T-helper 2 cell treated with Interferon-gamma antibody and Interleukin-4, amounts not matched to agents 100 ng/mL and 5 ng/mL, for 36 hours (primary cell): ENCODE data around the gene ZNF576. TPM values are rescaled to one million over a fixed set of nuclear protein-coding genes. Genes with fewer than 3 reads are reported as not detected.
"Not testable (repeated sequence)": the region's sequence is repeated elsewhere in the genome, so short reads cannot be mapped to it uniquely, and the experiment has no call there.

ENCODE experiments used
- intact Hi-C: fragments of 100-400 bp; cut with micrococcal nuclease; formaldehyde crosslinking; loops from one replicate; pipeline ENCODE4 v1.15.1; 2023
- total RNA-seq: library from RNA; stranded (reverse); gene quantifications from 2 replicates; pipeline ENCODE4 v1.2.3, GENCODE V29; 2022

ZNF576 gene
- total RNA-seq, 1 donor from 2014 or later, result 15.6 TPM

DNA sequence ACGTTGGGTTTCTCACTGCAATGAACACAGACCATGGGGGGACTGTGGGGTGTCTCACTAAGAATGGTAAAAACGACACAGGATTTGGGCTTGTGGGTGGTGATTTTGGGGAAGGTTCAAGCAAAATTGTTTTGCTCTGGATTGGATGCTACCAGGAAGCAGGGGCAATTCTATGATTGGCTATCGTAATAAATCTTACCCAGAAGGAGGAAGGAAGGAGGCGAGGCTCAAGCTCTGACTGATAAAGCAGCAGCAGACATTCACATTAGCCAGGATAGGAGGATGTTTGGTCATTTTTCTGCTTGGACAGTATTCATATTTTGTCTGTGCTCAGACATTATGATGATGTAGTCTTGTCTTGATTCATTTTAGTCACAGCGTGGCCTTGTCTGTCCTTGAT is 1.5 kb downstream of the ZNF576 start:
- intact Hi-C loops, result loop anchor here (2.0 to 5.0 kb wide), 3 partner anchors 136 to 157 kb away; partner anchors contain the start of gene SMG9

DNA sequence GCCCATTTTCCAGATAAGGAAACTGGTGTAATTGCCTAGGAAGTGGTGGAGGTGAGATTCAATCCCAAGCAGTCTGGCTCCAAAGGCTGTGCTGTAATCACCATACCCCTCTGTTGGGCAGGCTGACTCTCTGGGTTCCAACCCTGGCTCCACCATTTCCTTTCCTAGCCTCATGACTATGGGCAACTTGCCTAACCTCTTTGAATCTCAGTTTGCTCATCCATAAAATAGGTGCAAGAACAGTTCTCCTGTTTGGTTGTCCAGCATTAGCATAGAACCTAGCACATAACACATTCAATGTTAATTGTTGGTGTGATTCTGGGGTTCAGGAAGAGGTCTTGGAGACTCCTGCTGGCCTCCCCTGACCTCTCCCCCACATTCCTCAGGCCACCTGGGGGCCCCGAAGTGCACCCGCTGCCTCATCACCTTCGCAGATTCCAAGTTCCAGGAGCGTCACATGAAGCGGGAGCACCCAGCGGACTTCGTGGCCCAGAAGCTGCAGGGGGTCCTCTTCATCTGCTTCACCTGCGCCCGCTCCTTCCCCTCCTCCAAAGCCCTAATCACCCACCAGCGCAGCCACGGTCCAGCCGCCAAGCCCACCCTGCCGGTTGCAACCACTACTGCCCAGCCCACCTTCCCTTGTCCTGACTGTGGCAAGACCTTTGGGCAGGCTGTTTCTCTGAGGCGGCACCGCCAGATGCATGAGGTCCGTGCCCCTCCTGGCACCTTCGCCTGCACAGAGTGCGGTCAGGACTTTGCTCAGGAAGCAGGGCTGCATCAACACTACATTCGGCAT is 2.2 kb downstream of the ZNF576 start:
- intact Hi-C loops, result loop anchor here (5.0 kb wide), 2 partner anchors 136 to 151 kb away; no protein-coding TSS in a partner anchor

DNA sequence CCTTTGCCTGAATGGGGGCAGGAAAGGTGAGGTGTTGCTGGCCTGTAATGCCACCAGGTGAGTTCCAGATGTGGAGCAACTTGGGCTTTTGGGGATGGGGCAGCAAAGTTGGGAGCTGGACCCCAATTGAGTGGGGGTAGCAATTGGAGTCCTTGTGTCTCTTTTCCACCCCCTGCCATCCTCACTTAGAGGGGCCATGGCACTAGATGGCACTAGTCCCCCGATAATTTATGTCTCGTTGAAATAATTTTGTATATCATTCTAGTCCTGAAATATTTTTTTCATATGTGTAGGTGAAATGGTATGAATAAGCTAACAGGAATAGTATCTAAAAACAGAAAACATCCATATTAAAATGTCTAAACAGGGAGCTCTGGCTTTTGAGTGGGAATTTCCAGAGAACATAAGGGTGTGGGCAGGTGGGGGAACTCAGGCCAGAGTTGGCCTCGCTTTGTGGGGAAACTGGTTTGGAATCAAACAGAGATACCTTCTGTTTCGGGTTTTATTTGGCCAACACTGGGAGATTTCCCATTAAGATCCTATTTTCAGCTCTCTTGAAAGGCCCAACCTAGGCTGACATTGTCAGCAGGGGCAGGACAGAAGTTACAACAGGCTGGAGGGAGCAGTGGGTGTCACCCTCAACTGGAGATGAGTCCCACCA is 3.4 kb downstream of the ZNF576 start:
- intact Hi-C loops, result loop anchor here (5.0 kb wide), 2 partner anchors 137 to 152 kb away; no protein-coding TSS in a partner anchor

GRCh38 chr19:43600326-43600725 is 3.9 kb downstream of the ZNF576 start:
- intact Hi-C loops, result not testable (repeated sequence)

GRCh38 chr19:43605875-43606568 is 9.6 kb downstream of the ZNF576 start:
- intact Hi-C loops, result loop anchor here (5.0 kb wide), 1 partner anchor 116 kb away; no protein-coding TSS in a partner anchor

DNA sequence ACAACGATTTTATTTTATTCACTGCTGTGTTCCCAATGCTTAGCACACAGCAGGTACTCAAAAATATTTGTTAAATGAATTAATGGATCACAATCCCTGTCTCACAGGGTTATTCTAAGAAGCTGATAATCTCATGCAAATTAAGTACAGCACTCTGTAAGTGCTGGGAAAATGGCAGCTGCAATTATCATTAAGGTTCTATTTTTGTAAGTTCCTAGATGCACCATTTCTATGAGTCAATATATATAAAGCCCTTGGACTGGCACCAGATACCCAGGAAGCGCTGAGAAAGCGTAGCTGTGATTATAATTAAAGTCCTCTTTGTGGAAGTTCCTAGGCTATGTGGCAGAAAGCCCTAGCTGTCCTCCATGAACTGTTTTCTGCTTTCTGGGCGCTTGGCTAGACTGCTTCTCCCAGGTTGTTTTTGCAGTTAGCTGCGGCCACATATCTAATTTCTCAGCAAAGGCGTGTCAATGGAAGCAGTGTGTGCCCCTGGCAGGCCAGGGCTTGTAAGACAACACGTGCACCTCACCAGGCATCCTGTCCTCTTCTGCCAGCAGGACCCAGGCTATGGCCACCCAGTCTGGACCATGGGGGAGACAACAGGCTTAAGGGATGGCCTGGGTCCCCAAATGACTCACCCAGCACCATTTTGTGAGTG is 10.3 kb downstream of the ZNF576 start:
- intact Hi-C loops, result loop anchor here (5.0 kb wide), 1 partner anchor 116 kb away; no protein-coding TSS in a partner anchor

GRCh38 chr19:43607238-43608205 is 11.1 kb downstream of the ZNF576 start:
- intact Hi-C loops, result loop anchor here (5.0 kb wide), 1 partner anchor 115 kb away; no protein-coding TSS in a partner anchor

DNA sequence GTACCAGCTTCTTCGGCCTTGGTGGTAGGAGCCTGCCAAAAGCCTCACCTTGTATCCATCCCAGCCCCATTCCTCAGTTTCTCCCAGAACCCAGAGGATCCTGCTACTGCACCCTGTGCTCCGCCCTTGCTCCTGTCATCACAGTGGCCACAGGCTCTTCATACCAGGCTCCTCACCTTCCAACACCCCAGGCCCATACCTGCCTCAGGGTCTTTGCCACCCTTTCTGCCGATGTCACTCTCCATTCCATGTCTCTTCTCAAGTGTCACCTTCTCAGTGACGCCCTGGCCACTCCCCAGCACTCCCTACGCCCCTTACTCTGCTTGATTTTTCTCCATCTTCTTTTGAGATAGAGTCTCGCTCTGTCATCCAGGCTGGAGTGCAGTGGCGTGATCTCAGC is 13.5 kb downstream of the ZNF576 start:
- intact Hi-C loops, result loop anchor here (5.0 kb wide), 1 partner anchor 112 kb away; no protein-coding TSS in a partner anchor

DNA sequence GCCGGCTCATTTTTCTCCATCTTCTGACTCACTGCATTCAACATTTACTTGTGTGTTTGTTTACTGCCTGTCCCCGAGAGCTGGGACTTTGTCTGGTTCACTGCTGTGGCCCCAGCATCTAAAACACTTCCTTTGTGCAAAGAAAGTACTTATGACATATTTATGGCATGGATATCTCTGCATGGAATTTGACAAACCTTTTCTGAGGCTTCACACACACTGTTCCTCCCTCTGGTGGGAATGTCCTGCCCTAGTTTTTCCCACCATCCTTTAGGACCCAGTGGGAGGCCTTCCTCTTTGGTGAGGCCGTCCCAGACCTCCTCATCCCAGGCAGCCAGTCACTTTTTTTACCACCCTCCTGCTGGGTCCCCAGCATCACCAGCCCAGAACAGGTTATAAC is 14.1 kb downstream of the ZNF576 start:
- intact Hi-C loops, result no loop called here

- intact Hi-C loops, result no loop called here
These were observed 15.4 kb downstream of the ZNF576 start, which contains the start of gene SRRM5 for GRCh38 chr19:43611788-43612187. SRRM5 (plus strand) TSS chr19:43612088; CDS start chr19:43612122, 34 bp downstream.

DNA sequence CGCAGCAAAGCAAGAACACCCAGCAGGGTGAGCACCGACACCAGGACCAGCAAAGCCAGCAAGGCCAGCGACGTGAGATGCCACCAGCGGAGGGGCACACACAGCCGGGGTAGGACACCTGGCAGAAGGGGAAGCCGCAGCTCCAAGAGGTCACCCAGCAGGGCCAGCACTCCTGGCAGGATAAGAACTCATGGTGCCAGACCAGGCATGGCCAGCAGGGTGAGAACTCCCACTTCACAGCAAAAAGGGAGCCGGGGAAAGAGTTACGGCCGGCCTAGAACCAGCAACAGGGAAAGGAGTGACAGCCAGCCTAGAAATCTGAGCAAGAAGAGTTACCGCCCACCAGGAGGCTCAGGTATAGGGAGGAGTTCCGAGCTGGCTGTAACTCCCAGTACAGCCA is 16.0 kb downstream of the ZNF576 start:
- intact Hi-C loops, result no loop called here

DNA sequence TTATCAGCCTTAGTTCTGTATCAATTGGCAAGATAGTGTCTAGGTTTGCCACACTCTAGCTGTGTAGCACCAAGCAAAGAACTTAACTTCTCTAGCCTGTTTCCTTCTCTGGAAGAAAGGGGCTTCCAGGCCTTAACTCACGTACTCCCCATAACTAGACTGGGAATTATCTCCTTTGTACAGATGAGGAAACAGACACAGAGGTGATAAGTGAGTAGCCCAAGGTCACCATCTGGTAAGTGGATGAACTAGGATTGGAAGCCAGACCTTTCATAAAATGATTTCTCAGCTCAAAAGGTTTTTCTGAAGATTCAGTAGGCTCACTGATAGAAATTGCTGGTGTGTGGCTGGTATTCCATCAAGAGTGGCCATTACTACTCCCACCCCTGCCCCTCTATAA is 19.9 kb downstream of the ZNF576 start:
- intact Hi-C loops, result no loop called here

DNA sequence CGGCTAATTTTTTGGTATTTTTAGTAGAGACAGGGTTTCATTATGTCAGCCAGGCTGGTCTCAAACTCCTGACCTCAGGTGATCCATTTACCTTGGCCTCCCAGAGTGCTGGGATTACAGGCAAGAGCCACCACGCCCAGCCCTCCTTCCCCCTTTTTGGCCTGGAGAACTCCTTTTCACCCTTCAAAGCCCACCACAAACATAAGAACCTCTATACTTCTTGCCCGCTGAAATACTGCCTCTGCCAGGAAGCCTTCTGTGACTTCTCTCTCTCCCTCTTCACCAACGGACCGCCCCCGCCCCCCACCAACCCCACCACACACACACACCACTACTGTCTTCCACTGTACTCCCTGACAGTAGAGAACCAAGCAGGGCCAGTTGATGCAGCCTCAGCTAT is 20.6 kb downstream of the ZNF576 start:
- intact Hi-C loops, result no loop called here

GRCh38 chr19:43618921-43619261 is 22.5 kb downstream of the ZNF576 start:
- intact Hi-C loops, result loop anchor here (1.0 to 2.0 kb wide), 4 partner anchors 20 to 49 kb away; partner anchors contain the start of genes CADM4, IRGQ, PINLYP and XRCC1

DNA sequence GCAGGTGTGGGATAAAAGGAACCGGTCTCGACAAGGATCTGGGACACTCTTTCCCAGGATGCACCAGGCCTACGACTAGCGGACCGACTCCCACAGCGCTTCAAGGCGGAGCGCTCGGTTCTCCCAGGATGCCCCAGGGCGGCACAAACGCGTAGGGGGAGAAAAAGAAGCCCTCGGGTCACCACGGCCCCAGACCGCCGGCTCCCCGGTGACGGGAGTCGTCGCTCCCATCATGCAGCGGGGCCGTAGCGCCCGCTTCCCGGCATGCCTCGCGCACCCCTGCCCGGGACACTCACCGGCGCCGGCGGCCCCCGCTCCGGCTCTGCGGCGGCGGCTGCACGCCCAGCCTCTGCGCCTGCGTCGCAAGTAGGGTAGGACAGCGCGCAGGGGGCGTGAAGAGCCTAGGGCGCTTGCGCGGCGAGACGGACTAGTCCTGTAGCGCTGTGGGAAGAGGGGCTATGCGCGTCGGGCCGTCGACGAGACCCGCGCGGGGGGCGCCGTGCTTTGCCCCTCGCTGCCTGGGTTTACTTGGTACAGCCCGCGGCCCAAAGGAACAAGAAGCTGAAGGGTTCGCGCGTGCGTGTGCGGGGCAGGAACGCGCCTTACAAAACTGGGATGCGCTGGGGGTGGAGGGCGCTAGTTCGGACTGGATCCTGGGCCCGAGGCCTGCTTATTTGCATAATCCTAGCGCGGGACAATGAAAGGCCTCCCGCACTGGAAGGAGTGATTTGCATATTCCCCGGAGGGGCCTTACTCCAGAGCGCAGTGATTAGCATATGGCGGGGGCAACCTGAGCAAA is 23.1 kb downstream of the ZNF576 start, which contains the start of gene ZNF428:
ZNF428 (minus strand) TSS at position 368 of the 799 bp plus-strand sequence. CDS start 5,325 bp downstream, outside the sequence.
- intact Hi-C loops, result loop anchor here (1.0 to 2.0 kb wide), 4 partner anchors 19 to 49 kb away; partner anchors contain the start of genes CADM4, IRGQ, PINLYP and XRCC1

DNA sequence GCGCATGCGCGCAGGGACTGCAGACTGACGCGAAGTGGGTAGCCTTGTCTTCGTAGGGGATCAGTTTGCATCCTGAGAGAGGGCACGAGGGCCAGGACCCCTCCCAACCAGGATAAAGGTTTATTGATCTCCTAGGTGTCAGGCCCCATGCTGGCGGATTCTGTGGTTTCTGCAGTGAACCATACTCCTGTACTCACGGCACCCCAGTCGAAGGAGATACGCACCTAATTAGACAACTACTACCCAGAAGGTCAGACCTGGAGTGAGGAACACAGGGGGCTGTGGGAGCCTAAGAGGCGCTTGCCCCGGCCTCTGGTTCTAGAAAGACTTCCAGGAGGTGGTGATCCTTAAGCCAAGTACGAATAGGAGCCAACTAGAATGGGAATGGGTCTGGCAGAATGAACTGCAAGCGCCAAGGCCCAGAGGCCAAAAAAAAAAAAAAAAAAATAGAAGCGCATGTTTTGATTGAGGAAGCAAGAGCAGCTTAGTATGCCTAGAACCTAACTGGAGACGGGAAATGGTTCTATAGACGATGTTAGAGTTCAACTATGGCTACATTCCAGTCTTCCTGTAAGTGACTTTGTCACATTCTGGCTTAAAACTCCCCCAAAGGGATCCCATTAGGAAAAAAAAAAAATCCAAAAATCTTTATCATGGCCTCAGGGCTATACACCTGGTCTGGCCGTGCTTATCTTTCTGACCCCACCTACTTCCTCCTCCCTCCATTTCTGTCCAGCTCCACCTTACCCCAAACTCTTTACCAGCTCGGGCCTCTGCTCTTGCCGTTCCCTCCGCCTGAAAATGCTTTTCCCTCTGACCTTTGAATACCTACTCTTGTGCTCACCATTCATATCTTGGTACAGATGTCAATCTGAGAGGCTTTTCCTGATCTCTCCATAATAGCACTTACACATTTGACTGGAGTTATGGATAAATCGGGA is 23.9 kb downstream of the ZNF576 start:
- intact Hi-C loops, result no loop called here

GRCh38 chr19:43622070-43622469 is 25.7 kb downstream of the ZNF576 start:
- intact Hi-C loops, result no loop called here

DNA sequence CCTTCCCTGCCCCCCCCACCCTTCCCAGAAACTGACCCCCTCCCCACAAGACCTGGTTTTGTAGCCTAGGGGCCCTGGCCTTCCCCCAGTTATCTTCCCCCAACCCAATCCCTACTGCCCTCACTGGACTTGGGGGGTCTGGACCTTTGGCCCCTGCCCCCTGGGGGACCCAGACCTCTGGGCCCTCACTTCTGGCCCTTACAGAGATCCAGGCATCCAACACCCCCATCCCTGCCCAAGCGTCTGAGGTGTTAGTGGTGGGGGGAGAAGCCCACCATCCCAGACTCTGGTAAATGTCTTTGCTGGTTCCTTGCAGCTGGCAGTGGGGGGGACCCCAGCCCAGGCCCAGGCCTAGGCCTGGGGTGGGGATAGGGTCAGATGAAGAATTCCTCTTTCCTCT is 26.6 kb downstream of the ZNF576 start:
- intact Hi-C loops, result no loop called here
